Endometrium (tissue), 2 donors: ENCODE data around the gene HECTD4.

Experiments
- FAIRE-seq: peaks from 2 replicates; lab custom pipeline; 2012; peaks lifted over from hg19 to GRCh38; lab: Jason Lieb, UNC
- donor health status: control.
- donor health status: control.

The HECTD4 gene

GRCh38 chr12:112176321-112177010 is 205.8 kb downstream of the HECTD4 start:
- FAIRE-seq = no peak

GRCh38 chr12:112175361-112176155 is 206.7 kb downstream of the HECTD4 start:
- FAIRE-seq = no peak

- FAIRE-seq = no peak
Observed at GRCh38 chr12:112172556-112173324, 209.5 kb downstream of the HECTD4 start.

GRCh38 chr12:112170971-112171596 is 211.1 kb downstream of the HECTD4 start:
- FAIRE-seq = no peak

- no peak for FAIRE-seq
Observed at GRCh38 chr12:112170376-112170775, 211.9 kb downstream of the HECTD4 start.

- no peak for FAIRE-seq
Observed at GRCh38 chr12:112169966-112170365, 212.3 kb downstream of the HECTD4 start.

GRCh38 chr12:112169161-112169872 is 212.9 kb downstream of the HECTD4 start:
- FAIRE-seq = no peak

- no peak for FAIRE-seq
Observed at GRCh38 chr12:112168561-112168971, 213.7 kb downstream of the HECTD4 start.

- no peak for FAIRE-seq
Observed at GRCh38 chr12:112167718-112168525, 214.3 kb downstream of the HECTD4 start.

GRCh38 chr12:112167031-112167461 is 215.2 kb downstream of the HECTD4 start:
- no peak for FAIRE-seq

- FAIRE-seq = no peak
Observed at GRCh38 chr12:112166051-112167015, 215.9 kb downstream of the HECTD4 start.

GRCh38 chr12:112165624-112166023 is 216.6 kb downstream of the HECTD4 start:
- no peak for FAIRE-seq

GRCh38 chr12:112164011-112164660 is 218.1 kb downstream of the HECTD4 start:
- no peak for FAIRE-seq

GRCh38 chr12:112163471-112163991 is 218.7 kb downstream of the HECTD4 start:
- no peak for FAIRE-seq

- FAIRE-seq = no peak
Observed at GRCh38 chr12:112163056-112163455, 219.2 kb downstream of the HECTD4 start.

GRCh38 chr12:112162241-112162790 is 219.9 kb downstream of the HECTD4 start:
- FAIRE-seq = no peak

GRCh38 chr12:112161711-112162110 is 220.5 kb downstream of the HECTD4 start:
- FAIRE-seq = no peak

GRCh38 chr12:112160611-112161010 is 221.6 kb downstream of the HECTD4 start:
- FAIRE-seq = no peak
